Measurements from ENCODE around the gene SIGLEC15. TPM values are rescaled to one million over a fixed set of nuclear protein-coding genes. Genes with fewer than 3 reads are reported as not detected.
"Not testable (repeated sequence)": the region's sequence is repeated elsewhere in the genome, so short reads cannot be mapped to it uniquely, and the experiment has no call there.

The SIGLEC15 gene
- total RNA-seq, 3 donors from 2014 or later: not detected

DNA sequence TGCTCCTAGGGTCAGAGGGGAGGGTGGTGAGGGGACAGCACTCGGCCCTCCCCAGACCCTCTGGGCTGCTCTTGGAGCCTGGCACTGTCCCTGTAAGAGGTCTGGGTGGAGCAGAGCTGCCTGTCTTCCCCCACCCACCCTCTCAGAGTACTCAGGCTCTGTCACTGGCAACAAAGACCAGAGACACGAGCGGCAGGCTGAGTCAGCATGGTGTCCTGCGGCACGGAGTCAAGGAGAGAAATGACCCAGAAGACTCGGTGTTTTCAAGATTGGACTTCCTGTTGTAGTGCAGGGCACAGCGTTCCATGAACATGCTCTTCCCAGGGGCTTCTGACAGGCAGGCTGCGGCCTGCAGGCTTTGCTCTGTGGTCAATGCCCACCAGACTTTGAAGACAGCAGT is 19.9 kb downstream of the SIGLEC15 start:
- no peak for ATAC-seq
- Mint-ChIP-seq H3K4me1 (ENCODE audit: low read depth) (peaks cover 3% of the 10 kb centered on the region), H3K27me3 (ENCODE audit: low read depth) (peaks cover 1% of the 10 kb centered on the region), H3K36me3 (ENCODE audit: insufficient read depth) (peaks cover 2% of the 10 kb centered on the region), H3K9me3 (no peaks in the 10 kb centered on the region), H3K4me3 (no peak overlapping the region)
- DNase-seq: no peak

DNA sequence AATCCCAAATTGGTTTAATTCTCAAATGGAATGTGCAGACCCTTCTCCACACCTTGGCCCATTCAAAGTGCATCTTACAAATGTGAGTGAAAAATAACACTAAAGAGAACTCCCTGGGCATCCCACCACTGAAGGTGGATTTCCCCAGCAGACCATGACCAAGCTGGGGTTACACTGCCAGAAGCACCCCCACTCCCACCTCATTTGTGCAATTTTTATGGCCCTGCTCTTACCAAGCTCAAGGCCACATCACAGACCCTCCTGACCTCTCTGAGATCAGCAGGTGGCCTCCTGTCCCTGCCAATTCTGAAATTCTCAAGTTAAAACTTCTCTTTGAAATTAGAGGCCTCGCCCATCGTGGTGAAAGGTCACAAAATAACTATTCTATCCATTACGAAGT is 21.6 kb downstream of the SIGLEC15 start:
- Mint-ChIP-seq H3K9me3 (no peaks in the 10 kb centered on the region), H3K27me3 (ENCODE audit: low read depth) (no peaks in the 10 kb centered on the region), H3K4me1 (ENCODE audit: low read depth) (peaks cover 3% of the 10 kb centered on the region), H3K4me3 (no peak overlapping the region), H3K36me3 (ENCODE audit: insufficient read depth) (peaks cover 11% of the 10 kb centered on the region)
- no peak for DNase-seq
- no peak for ATAC-seq

DNA sequence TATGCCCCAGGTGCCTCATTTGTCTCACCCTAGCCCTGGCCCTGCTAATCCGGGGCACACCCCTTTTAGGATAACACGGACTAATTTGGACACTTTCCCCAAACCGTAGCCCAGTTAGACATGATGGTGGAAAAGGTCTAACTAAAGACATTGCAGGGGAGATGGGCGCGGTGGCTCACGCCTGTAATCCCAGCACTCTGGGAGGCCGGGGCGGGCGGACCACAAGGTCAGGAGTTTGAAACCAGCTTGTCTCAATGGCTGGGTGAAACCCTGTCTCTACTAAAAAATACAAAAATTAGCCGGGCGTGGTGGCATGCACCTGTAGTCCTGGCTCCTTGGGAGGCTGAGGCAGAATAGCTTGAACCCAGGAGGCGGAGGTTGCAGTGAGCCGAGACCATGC is 23.2 kb downstream of the SIGLEC15 start:
- not testable (repeated sequence) for H3K4me3 Mint-ChIP-seq; H3K9me3 Mint-ChIP-seq; H3K4me1 Mint-ChIP-seq (ENCODE audit: low read depth); ATAC-seq; H3K27me3 Mint-ChIP-seq (ENCODE audit: low read depth); DNase-seq
- H3K36me3 Mint-ChIP-seq (ENCODE audit: insufficient read depth): peaks cover 21% of the 10 kb centered on the region

DNA sequence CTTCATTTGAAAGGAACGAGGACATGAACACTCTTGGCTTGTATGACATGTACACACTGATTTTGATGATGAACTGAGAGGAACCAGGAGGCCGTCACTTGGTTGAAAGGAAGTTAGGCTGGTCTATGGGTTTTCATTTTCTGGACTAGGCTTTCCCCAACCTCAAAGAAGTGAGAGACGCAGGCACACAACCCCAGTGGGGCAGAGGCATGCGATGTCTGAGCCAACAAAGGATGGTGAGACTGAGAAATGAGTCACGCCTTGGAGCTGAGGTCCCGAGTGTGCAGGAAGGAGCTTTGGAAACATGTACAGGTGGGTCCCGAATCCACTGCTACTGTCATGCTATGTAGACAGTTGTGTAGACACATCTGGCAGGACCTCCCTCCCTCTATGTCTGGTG is 24.1 kb downstream of the SIGLEC15 start:
- Mint-ChIP-seq H3K27me3 (ENCODE audit: low read depth) (no peaks in the 10 kb centered on the region), H3K4me3 (no peak overlapping the region), H3K36me3 (ENCODE audit: insufficient read depth) (peaks cover 26% of the 10 kb centered on the region), H3K9me3 (no peaks in the 10 kb centered on the region), H3K4me1 (ENCODE audit: low read depth) (peaks cover 3% of the 10 kb centered on the region)
- DNase-seq (no peak), ATAC-seq (no peak)

DNA sequence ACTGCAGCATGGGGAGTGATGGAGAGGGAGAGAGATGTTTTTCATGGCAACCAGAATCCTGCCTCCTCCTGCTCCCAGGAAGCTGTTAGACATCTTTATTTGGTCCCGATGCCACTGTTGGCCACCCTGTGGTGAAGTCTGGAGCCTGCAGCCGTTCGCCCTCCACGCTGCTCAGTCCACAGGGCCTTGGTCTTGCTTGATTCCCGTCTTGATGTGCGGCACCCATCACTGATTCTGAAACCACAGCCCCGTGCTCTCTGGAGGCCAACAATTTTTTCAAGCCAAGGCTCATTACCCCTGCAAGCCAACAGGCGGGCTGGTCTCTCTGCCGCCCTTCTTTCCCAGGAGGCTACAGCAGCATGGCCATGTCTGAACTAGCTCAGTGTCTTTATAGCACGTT is 24.5 kb downstream of the SIGLEC15 start:
- peaks cover 30% of the 10 kb centered on the region for H3K36me3 Mint-ChIP-seq (ENCODE audit: insufficient read depth)
- H3K9me3 Mint-ChIP-seq: no peaks in the 10 kb centered on the region
- ATAC-seq (no peak), DNase-seq (no peak)
- H3K4me3 Mint-ChIP-seq: no peak overlapping the region
- no peaks in the 10 kb centered on the region for H3K4me1 Mint-ChIP-seq (ENCODE audit: low read depth)
- no peaks in the 10 kb centered on the region for H3K27me3 Mint-ChIP-seq (ENCODE audit: low read depth)

DNA sequence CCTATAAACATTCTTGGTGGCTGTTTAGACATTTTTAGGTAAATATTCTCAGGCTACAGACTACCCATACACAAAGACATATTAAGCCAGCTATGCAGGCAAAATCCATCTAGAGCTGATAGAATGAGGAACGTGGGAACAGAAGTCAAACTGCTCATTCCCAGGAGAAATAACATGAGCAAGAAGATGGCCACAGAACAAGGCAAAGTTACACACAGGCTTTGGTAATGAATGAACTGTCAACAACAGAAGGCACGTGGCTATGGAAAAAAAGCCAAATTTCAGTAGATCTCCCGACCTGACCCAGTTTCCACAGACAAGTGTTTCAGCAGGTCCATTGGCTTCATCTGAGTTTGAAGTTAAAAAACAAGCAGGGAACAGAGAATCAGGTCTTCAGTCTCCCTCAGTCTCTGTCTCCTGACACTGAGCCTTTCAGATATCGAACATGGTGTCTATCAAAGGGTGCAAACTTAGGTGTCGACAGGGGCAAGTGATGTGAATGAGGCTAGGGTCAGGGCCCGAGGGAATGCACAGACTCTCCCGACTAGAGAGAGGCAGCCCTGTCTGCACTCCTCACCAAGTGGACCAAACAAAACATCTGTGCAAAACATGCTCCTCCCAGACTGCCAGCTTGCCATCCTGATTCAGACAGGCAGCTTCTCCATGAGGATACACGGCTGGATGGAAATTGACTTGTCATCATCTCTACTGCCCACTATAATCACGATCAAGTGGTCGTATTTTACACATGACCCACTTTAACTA is 25.9 kb downstream of the SIGLEC15 start:
- H3K9me3 Mint-ChIP-seq: no peaks in the 10 kb centered on the region
- ATAC-seq (no peak), DNase-seq (no peak)
- peaks cover 41% of the 10 kb centered on the region for H3K36me3 Mint-ChIP-seq (ENCODE audit: insufficient read depth)
- no peaks in the 10 kb centered on the region for H3K27me3 Mint-ChIP-seq (ENCODE audit: low read depth)
- no peak overlapping the region for H3K4me3 Mint-ChIP-seq
- H3K4me1 Mint-ChIP-seq (ENCODE audit: low read depth): no peaks in the 10 kb centered on the region

GRCh38 chr18:45852631-45853030 is 27.2 kb downstream of the SIGLEC15 start:
- Mint-ChIP-seq H3K4me1 (ENCODE audit: low read depth) (no peaks in the 10 kb centered on the region), H3K9me3 (no peaks in the 10 kb centered on the region), H3K36me3 (ENCODE audit: insufficient read depth) (peaks cover 44% of the 10 kb centered on the region), H3K27me3 (ENCODE audit: low read depth) (no peaks in the 10 kb centered on the region), H3K4me3 (no peak overlapping the region)
- ATAC-seq: no peak
- DNase-seq: no peak

DNA sequence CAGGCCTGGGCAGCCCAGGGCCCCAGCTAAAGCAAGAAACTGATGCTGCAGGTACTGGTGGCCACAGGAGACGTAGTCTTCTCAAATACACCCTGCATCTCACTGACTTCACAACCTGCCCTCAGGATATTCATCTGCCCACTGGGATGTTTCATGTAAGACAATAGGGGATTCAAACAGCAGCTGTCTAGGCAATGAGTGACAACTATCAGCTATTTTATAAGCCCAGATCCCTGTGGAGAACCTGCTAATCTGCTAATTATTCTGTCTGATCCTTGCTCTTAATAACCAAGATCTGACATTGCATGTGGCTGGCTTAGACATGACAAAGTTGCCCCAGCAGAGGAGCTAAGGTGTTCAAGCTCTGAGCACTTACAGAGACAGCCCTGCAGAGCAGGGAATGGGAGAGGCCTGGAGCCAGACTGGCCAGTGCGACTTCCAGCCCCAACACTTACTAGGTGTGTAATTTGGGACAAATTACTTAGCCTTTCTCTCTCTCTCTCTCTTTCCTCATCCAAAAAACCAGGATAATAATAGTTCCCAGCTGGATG is 28.6 kb downstream of the SIGLEC15 start:
- Mint-ChIP-seq H3K4me3 (no peak overlapping the region), H3K27me3 (ENCODE audit: low read depth) (no peaks in the 10 kb centered on the region), H3K36me3 (ENCODE audit: insufficient read depth) (peaks cover 49% of the 10 kb centered on the region), H3K4me1 (ENCODE audit: low read depth) (no peaks in the 10 kb centered on the region), H3K9me3 (no peaks in the 10 kb centered on the region)
- ATAC-seq: no peak
- DNase-seq: no peak

- no peak for DNase-seq
- H3K27me3 Mint-ChIP-seq (ENCODE audit: low read depth): no peaks in the 10 kb centered on the region
- no peak for ATAC-seq
- H3K4me1 Mint-ChIP-seq (ENCODE audit: low read depth): no peaks in the 10 kb centered on the region
- H3K4me3 Mint-ChIP-seq: no peak overlapping the region
- H3K9me3 Mint-ChIP-seq: no peaks in the 10 kb centered on the region
- H3K36me3 Mint-ChIP-seq (ENCODE audit: insufficient read depth): peaks cover 56% of the 10 kb centered on the region
Measured at GRCh38 chr18:45856531-45856930, 31.1 kb downstream of the SIGLEC15 start.

- Mint-ChIP-seq H3K27me3 (ENCODE audit: low read depth) (no peaks in the 10 kb centered on the region), H3K4me3 (no peak overlapping the region), H3K4me1 (ENCODE audit: low read depth) (no peaks in the 10 kb centered on the region), H3K36me3 (ENCODE audit: insufficient read depth) (peaks cover 61% of the 10 kb centered on the region), H3K9me3 (no peaks in the 10 kb centered on the region)
- DNase-seq: no peak
- ATAC-seq: no peak
Measured at GRCh38 chr18:45859334-45859733, 33.9 kb downstream of the SIGLEC15 start.

DNA sequence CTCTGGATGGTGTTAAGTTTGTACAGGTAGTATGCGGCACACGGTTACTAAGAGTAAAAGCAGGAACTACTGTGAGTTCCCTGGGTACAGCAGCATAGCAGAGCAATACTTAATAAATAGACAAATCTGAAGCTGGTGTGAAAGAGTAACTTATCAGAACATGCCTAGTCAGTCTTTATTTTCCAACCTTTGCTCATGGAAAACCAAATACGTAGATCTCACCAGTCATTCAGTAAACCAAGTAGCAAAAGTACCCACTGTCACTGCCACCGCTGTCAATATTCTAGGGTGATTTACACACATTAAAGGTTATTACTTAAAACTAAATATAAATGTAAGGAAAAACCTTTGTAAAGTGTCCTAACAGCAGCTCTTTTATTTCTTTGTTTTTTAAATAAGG is 35.0 kb downstream of the SIGLEC15 start:
- Mint-ChIP-seq H3K4me3 (no peak overlapping the region), H3K27me3 (ENCODE audit: low read depth) (no peaks in the 10 kb centered on the region), H3K4me1 (ENCODE audit: low read depth) (no peaks in the 10 kb centered on the region), H3K9me3 (no peaks in the 10 kb centered on the region), H3K36me3 (ENCODE audit: insufficient read depth) (peaks cover 61% of the 10 kb centered on the region)
- DNase-seq (no peak), ATAC-seq (no peak)

DNA sequence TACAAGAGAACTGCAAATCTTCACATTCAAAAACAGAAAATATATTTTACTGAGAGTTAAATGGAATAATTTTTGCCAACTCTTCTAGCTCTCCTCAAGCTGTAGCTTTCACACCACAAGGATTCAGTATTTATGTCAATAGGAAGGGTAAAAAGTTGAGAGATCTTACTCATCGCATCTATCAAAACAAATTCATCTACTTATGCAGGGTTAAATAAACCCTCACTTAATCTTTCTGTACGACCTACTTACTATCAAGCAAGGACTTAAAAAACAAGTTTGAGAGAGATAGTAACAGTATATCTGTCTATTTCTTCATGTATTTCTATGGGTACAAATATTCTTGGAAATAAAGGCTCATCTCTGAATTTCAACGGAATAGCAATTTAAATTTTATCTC is 35.5 kb downstream of the SIGLEC15 start:
- DNase-seq (no peak), ATAC-seq (no peak)
- no peaks in the 10 kb centered on the region for H3K4me1 Mint-ChIP-seq (ENCODE audit: low read depth)
- H3K27me3 Mint-ChIP-seq (ENCODE audit: low read depth): no peaks in the 10 kb centered on the region
- H3K36me3 Mint-ChIP-seq (ENCODE audit: insufficient read depth): peaks cover 61% of the 10 kb centered on the region
- no peaks in the 10 kb centered on the region for H3K9me3 Mint-ChIP-seq
- no peak overlapping the region for H3K4me3 Mint-ChIP-seq

- no peaks in the 10 kb centered on the region for H3K9me3 Mint-ChIP-seq
- no peak for ATAC-seq
Measured at GRCh38 chr18:45861926-45862325, 36.5 kb downstream of the SIGLEC15 start.

DNA sequence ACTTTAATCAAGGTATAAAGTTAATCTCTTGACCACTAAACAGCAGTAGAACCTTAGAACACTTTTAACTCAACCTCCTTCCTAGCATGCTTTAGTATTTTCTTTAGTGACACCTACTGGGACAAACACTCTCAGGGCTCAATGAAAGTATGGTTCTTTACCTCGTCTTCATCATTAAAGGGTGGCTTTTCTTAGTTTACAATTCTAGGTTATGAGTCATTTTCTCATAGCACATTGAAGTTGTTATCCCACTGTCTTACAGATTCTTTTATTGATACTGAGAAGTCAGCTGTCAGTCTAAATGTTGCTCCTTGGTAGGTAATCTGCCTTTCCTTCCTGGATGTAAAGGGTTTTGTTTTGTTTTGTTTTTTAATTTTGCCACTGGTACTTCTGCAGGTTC is 38.0 kb downstream of the SIGLEC15 start:
- DNase-seq (no peak), ATAC-seq (peak; percentile 48 to 66)
- Mint-ChIP-seq H3K9me3 (no peaks in the 10 kb centered on the region), H3K4me1 (ENCODE audit: low read depth) (no peaks in the 10 kb centered on the region), H3K36me3 (ENCODE audit: insufficient read depth) (peaks cover 61% of the 10 kb centered on the region), H3K27me3 (ENCODE audit: low read depth) (no peaks in the 10 kb centered on the region), H3K4me3 (no peak overlapping the region)

More at GRCh38 chr18:45861926-45862325, 36.5 kb downstream of the SIGLEC15 start:
- H3K36me3 Mint-ChIP-seq (ENCODE audit: insufficient read depth): peaks cover 65% of the 10 kb centered on the region
- no peaks in the 10 kb centered on the region for H3K27me3 Mint-ChIP-seq (ENCODE audit: low read depth)
- DNase-seq: no peak
- no peaks in the 10 kb centered on the region for H3K4me1 Mint-ChIP-seq (ENCODE audit: low read depth)
- H3K4me3 Mint-ChIP-seq: no peak overlapping the region

- Mint-ChIP-seq H3K27me3 (ENCODE audit: low read depth) (no peaks in the 10 kb centered on the region), H3K4me3 (no peak overlapping the region), H3K4me1 (ENCODE audit: low read depth) (peaks cover under 1% of the 10 kb centered on the region), H3K9me3 (no peaks in the 10 kb centered on the region), H3K36me3 (ENCODE audit: insufficient read depth) (peaks cover 61% of the 10 kb centered on the region)
- ATAC-seq (no peak), DNase-seq (no peak)
Measured at GRCh38 chr18:45864081-45864480, 38.6 kb downstream of the SIGLEC15 start.
